T-cell (primary cell): ENCODE data around the gene FYB1. TPM values are rescaled to one million over a fixed set of nuclear protein-coding genes. Genes with fewer than 3 reads are reported as not detected.

Source experiments
- ATAC-seq, 4 experiments: fragments of 200-7000 bp in 3 of 4; fragments of 150-1000 bp in 1 of 4; cut with Tn5 transposase; replicated peaks in 1 of 4; 1 replicate in 3 of 4; 2 replicates in 1 of 4; pipeline ENCODE4 v1.10.0; 2021; ENCODE audit warnings: moderate library complexity in 3 of 4, mild to moderate bottlenecking in 2 of 4, moderate number of reproducible peaks in 1 of 4
- CTCF ChIA-PET, 2 donors: fragments of 300-600 bp; sonication (Branson Sonifier 250); formaldehyde crosslinking; loops; one replicate each; lab custom pipeline; 2022; ENCODE audit warnings: antibody characterized with exemption in 2 of 2; lab: Charles Lee
- POLR2A ChIA-PET, 2 donors: fragments of 300-600 bp; sonication (Branson Sonifier 250); formaldehyde crosslinking; loops; one replicate each; lab custom pipeline; 2022; ENCODE audit warnings: antibody characterized with exemption in 2 of 2; lab: Charles Lee
- DNase-seq, 35 experiments: peaks; one replicate each; pipeline versions ENCODE4 v3.0.0 to v3.0.0-alpha.2; 2013 to 2023
- H3K27ac ChIP-seq: one replicate; pipeline ENCODE4 v1.5.1; 2013; ENCODE audit warnings: low read length
- H3K27me3 ChIP-seq, 2 experiments: replicated peaks in 1 of 2; 1 replicate in 1 of 2; 2 replicates in 1 of 2; pipeline versions ENCODE4 v1.6.1 to v1.7.0; 2013; ENCODE audit warnings: low read length in 1 of 2, mixed read lengths in 1 of 2; ENCODE audit not compliant: control insufficient read depth in 2 of 2, insufficient read depth in 2 of 2; ENCODE audit errors: extremely low read depth in 1 of 2
- H3K36me3 ChIP-seq, 2 donors: 1 replicate in 1 of 2; 2 replicates in 1 of 2; pipeline versions ENCODE4 v1.6.1 to v1.7.0; 2013; ENCODE audit warnings: low read length in 1 of 2; ENCODE audit not compliant: control insufficient read depth in 2 of 2, insufficient read depth in 1 of 2; ENCODE audit errors: extremely low read depth in 1 of 2
- H3K4me1 ChIP-seq, 2 experiments: 1 replicate in 1 of 2; 2 replicates in 1 of 2; pipeline versions ENCODE4 v1.6.1 to v1.7.0; 2013; ENCODE audit warnings: low read length in 2 of 2, mixed read lengths in 1 of 2; ENCODE audit not compliant: insufficient read depth in 2 of 2, control insufficient read depth in 1 of 2; ENCODE audit errors: extremely low read depth in 1 of 2
- H3K4me3 ChIP-seq, 2 donors: 1 replicate in 1 of 2; 2 replicates in 1 of 2; pipeline versions ENCODE4 v1.5.1 to v1.7.0; 2013; ENCODE audit warnings: mild to moderate bottlenecking in 2 of 2, low read length in 1 of 2, moderate library complexity in 1 of 2; ENCODE audit not compliant: control insufficient read depth in 1 of 2; ENCODE audit errors: extremely low read depth in 1 of 2
- H3K9me3 ChIP-seq: 2 replicates; pipeline ENCODE4 v1.7.0; 2013
- H3K27ac Mint-ChIP-seq, 2 donors: one replicate each; pipeline ENCODE4 v1.8.0; 2020 to 2021; ENCODE audit warnings: mild to moderate bottlenecking in 2 of 2, mixed read lengths in 2 of 2
- H3K27me3 Mint-ChIP-seq, 2 donors: one replicate each; pipeline ENCODE4 v1.8.0; 2021 to 2022; ENCODE audit warnings: mixed read lengths in 2 of 2
- H3K36me3 Mint-ChIP-seq: one replicate; pipeline ENCODE4 v1.8.0; 2021; ENCODE audit warnings: mixed read lengths
- H3K4me1 Mint-ChIP-seq, 3 donors: one replicate each; pipeline ENCODE4 v1.8.0; 2020 to 2022; ENCODE audit warnings: mixed read lengths in 3 of 3, mild to moderate bottlenecking in 1 of 3
- H3K4me3 Mint-ChIP-seq, 3 donors: one replicate each; pipeline ENCODE4 v1.8.0; 2020 to 2022; ENCODE audit warnings: mild to moderate bottlenecking in 3 of 3, mixed read lengths in 3 of 3, moderate library complexity in 3 of 3
- H3K9me3 Mint-ChIP-seq, 3 donors: one replicate each; pipeline ENCODE4 v1.8.0; 2020 to 2022; ENCODE audit warnings: mixed read lengths in 3 of 3
- WGBS: methylation state at CpG from one replicate; pipeline ENCODE4 v1.1.5; 2013; ENCODE audit warnings: missing lambda C conversion rate; ENCODE audit not compliant: insufficient coverage; 5-methylcytosine and 5-hydroxymethylcytosine counted together
- total RNA-seq, 35 experiments: library from RNA in 6 of 35; stranded (reverse) in 6 of 35; fragments of 120-200 nt in 1 of 35; gene quantifications; one replicate each; pipeline versions ENCODE4 v1.2.1 to v1.2.4 and lab custom pipeline; 2013 to 2026

Gene FYB1, protein sequence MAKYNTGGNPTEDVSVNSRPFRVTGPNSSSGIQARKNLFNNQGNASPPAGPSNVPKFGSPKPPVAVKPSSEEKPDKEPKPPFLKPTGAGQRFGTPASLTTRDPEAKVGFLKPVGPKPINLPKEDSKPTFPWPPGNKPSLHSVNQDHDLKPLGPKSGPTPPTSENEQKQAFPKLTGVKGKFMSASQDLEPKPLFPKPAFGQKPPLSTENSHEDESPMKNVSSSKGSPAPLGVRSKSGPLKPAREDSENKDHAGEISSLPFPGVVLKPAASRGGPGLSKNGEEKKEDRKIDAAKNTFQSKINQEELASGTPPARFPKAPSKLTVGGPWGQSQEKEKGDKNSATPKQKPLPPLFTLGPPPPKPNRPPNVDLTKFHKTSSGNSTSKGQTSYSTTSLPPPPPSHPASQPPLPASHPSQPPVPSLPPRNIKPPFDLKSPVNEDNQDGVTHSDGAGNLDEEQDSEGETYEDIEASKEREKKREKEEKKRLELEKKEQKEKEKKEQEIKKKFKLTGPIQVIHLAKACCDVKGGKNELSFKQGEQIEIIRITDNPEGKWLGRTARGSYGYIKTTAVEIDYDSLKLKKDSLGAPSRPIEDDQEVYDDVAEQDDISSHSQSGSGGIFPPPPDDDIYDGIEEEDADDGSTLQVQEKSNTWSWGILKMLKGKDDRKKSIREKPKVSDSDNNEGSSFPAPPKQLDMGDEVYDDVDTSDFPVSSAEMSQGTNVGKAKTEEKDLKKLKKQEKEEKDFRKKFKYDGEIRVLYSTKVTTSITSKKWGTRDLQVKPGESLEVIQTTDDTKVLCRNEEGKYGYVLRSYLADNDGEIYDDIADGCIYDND
- total RNA-seq (100 to 1,000 TPM; 372 to 769 (median 428) TPM), total RNA-seq (lab: John Stamatoyannopoulos, UW) (42.6 to 856 (median 444) reads per million in 29 experiments)
- 402 TPM for total RNA-seq (2013)

DNA sequence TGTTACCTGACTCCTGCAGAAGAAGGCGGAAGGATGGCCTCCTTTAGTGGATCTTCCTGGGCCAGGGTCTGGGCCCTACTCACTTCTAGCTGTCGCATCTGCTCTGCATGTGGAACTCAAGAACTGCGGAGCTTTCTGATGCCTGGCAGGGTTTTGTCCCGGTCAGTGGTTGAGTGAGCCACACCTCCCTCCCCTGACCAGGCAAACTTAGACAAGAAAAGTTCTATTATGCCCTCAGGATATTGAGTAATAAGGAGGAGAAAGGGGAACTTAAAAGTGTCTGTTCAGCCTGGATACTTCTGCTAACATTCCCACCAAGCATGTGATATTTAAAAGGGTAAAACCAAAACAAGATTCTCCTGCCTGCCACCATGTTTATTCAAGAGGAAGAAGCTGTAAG is at the start of gene FYB1:
FYB1 (minus strand) TSS at position 127 of the 400 bp plus-strand sequence. CDS start 16,603 bp downstream, outside the sequence.
- Mint-ChIP-seq H3K9me3 (no peaks in the 10 kb centered on the region), H3K4me1 (peaks cover 63 to 69% (median 65%) of the 10 kb centered on the region in 3 donors), H3K27me3 (no peaks in the 10 kb centered on the region), H3K27ac (peak within 1 kb of the TSS; percentile 80 to 89), H3K36me3 (no peaks in the 10 kb centered on the region), H3K4me3 (peak within 1 kb of the TSS in 1 of 3 donors; percentile 65)
- WGBS: 83% methylated on average over 1 of the region's 4 CpGs
- H3K4me1 ChIP-seq: peaks cover 34 to 51% of the 10 kb centered on the region in 2 experiments
- no peaks in the 10 kb centered on the region for H3K27me3 ChIP-seq
- ChIA-PET POLR2A (interaction anchor here in 1 of 2 donors (0.5 to 0.6 kb wide), 2 partner anchors 46 to 64 kb away, joined by 3 to 4 read pairs; no protein-coding TSS in a partner anchor), CTCF (interaction anchor here (0.5 to 4.9 kb wide), 10 partner anchors 12 to 71 kb away, joined by 3 to 84 read pairs (median 18); no protein-coding TSS in a partner anchor)
- no peaks in the 10 kb centered on the region for H3K9me3 ChIP-seq
- DNase-seq (no peak), ATAC-seq (no peak)
- no peak within 1 kb of the TSS for H3K4me3 ChIP-seq
- H3K36me3 ChIP-seq: no peaks in the 10 kb centered on the region
- peak within 1 kb of the TSS; percentile 87 for H3K27ac ChIP-seq

DNA sequence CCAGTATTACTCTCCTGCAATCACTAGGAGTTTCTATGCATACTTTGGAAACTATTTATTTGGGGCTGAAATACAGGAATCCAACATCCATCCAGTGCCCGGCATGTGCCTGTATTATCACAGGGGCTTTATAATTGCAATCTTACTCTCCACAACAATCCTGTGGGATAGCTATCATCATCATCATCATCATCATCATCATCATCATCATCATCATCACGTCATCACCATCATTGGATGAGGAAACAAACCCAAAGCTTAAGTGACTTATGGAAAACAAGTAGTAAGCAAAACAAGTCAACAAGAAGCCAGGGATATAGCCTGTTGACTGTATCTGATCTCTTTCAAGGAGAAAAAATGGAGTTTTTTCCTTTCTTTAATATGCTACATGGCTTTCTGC is 47.8 kb upstream of the FYB1 start:
- H3K4me3 ChIP-seq: no peak overlapping the region
- no peak overlapping the region for H3K27ac Mint-ChIP-seq
- H3K27ac ChIP-seq: no peak overlapping the region
- DNase-seq (no peak), ATAC-seq (no peak)
- no peaks in the 10 kb centered on the region for H3K9me3 ChIP-seq
- H3K9me3 Mint-ChIP-seq: no peaks in the 10 kb centered on the region
- no peaks in the 10 kb centered on the region for H3K27me3 ChIP-seq
- CTCF ChIA-PET: no interaction called here
- POLR2A ChIA-PET: interaction anchor here (0.7 to 0.8 kb wide), 2 partner anchors 12 to 1301 kb away, joined by 3 to 4 read pairs; no protein-coding TSS in a partner anchor
- WGBS: 100% methylated on average over 1 of the region's 2 CpGs
- no peaks in the 10 kb centered on the region for H3K36me3 ChIP-seq
- no peaks in the 10 kb centered on the region for H3K36me3 Mint-ChIP-seq
- no peak overlapping the region for H3K4me3 Mint-ChIP-seq
- H3K4me1 Mint-ChIP-seq: peaks cover 17 to 36% (median 19%) of the 10 kb centered on the region in 3 donors
- H3K27me3 Mint-ChIP-seq: no peaks in the 10 kb centered on the region
- H3K4me1 ChIP-seq: peaks cover 7 to 15% of the 10 kb centered on the region in 2 experiments

DNA sequence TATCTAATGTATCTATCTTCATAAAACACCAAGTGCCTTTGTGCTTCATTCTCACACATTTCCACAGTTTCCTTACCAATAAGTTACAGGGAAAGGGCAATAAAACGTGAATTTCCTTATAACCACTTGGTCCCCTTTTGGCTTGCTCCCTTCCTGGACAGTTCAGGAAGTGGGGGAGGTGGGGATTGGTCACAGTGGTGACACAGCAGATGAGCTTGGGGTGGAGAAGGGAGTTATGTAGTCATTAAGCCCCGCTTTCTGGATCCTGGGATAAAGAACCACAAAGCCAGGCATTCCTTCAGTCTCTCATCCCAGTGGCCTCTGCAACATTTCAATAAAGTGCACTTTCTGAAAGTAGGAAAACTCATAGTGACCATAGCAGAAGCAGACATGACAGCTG is 47.1 kb upstream of the FYB1 start:
- Histone ChIP-seq H3K4me1 (peaks cover 0 to 8% of the 10 kb centered on the region in 2 experiments), H3K27me3 (no peaks in the 10 kb centered on the region), H3K27ac (no peak overlapping the region), H3K36me3 (no peaks in the 10 kb centered on the region), H3K4me3 (no peak overlapping the region), H3K9me3 (no peaks in the 10 kb centered on the region)
- Mint-ChIP-seq H3K36me3 (no peaks in the 10 kb centered on the region), H3K27ac (no peak overlapping the region), H3K27me3 (no peaks in the 10 kb centered on the region), H3K4me3 (no peak overlapping the region), H3K9me3 (no peaks in the 10 kb centered on the region), H3K4me1 (peaks cover 9 to 29% (median 13%) of the 10 kb centered on the region in 3 donors)
- ChIA-PET POLR2A (interaction anchor here in 1 of 2 donors (0.7 kb wide), 1 partner anchor 1335 kb away, joined by 4 read pairs; no protein-coding TSS in a partner anchor), CTCF (interaction anchor here (0.6 to 0.9 kb wide), 3 partner anchors 17 to 118 kb away, joined by 3 to 7 read pairs (median 3); no protein-coding TSS in a partner anchor)
- DNase-seq: no peak
- 20% methylated on average over 1 of the region's 2 CpGs for WGBS
- ATAC-seq: no peak

DNA sequence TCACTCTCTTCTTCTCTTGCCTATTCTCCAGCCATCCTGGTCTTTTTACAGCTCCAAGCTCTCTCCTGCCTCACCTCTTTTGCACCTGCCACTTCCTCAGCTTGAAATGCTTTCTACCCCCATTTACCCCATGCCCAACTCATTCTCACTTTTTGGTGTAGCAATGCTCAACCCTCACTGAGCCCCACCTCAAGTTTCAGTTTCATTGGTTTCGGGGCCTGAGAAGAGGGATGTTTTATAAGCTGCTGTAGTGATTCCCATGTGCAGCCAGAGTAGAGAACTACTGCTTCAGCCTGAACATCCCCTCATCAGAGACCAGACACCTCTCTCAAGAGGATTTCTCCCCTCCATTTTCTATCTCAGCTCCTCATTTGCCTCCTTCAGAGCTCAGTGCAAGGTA is 45.2 kb upstream of the FYB1 start:
- CTCF ChIA-PET: interaction anchor here in 1 of 2 donors (1.0 kb wide), 1 partner anchor 19 kb away, joined by 3 read pairs; no protein-coding TSS in a partner anchor
- peak in 1 of 35 experiments; percentile 16 for DNase-seq

DNA sequence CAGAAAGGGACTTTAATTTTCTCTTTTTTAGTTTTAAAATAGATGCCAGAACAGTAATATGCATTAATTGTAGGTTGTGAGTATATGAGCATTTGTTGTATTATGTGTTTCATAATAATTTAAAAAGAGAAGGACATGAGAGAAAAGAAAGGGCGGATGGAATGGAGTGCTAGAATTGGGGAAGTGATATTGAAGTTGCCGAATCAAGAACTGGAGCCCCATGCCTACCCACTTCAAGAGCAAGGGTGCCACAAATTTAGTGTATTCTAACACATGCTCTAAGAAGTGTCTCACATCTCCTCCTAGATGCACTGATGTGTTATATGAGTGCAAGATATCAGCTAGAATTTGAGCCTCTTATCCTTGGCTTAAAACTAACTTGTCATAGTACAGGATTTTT is 43.6 kb upstream of the FYB1 start:
- no peak for ATAC-seq

More for the DNA sequence above, 45.2 kb upstream of the FYB1 start:
- H3K9me3 Mint-ChIP-seq: no peaks in the 10 kb centered on the region
- POLR2A ChIA-PET: interaction anchor here in 1 of 2 donors (0.6 kb wide), 1 partner anchor 76 kb away, joined by 3 read pairs; no protein-coding TSS in a partner anchor
- no CpG with 5 or more reads among the region's 1 CpG for WGBS
- no peak for ATAC-seq
- no peaks in the 10 kb centered on the region for H3K36me3 ChIP-seq
- H3K4me1 ChIP-seq: peaks cover 0 to 8% of the 10 kb centered on the region in 2 experiments
- no peaks in the 10 kb centered on the region for H3K27me3 ChIP-seq
- no peak overlapping the region for H3K4me3 Mint-ChIP-seq
- peak overlapping the region; percentile 70 to 74 for H3K27ac Mint-ChIP-seq
- no peaks in the 10 kb centered on the region for H3K9me3 ChIP-seq
- H3K36me3 Mint-ChIP-seq: no peaks in the 10 kb centered on the region
- H3K27ac ChIP-seq: no peak overlapping the region
- H3K4me1 Mint-ChIP-seq: peaks cover 7 to 24% (median 7%) of the 10 kb centered on the region in 3 donors
- no peaks in the 10 kb centered on the region for H3K27me3 Mint-ChIP-seq
- no peak overlapping the region for H3K4me3 ChIP-seq

More for the DNA sequence above, 43.6 kb upstream of the FYB1 start:
- Mint-ChIP-seq H3K27me3 (no peaks in the 10 kb centered on the region), H3K27ac (no peak overlapping the region), H3K4me1 (peaks cover 7 to 21% (median 13%) of the 10 kb centered on the region in 3 donors), H3K4me3 (no peak overlapping the region), H3K36me3 (no peaks in the 10 kb centered on the region), H3K9me3 (no peaks in the 10 kb centered on the region)
- Histone ChIP-seq H3K36me3 (no peaks in the 10 kb centered on the region), H3K27me3 (no peaks in the 10 kb centered on the region), H3K27ac (no peak overlapping the region), H3K4me3 (no peak overlapping the region), H3K4me1 (peaks cover 0 to 8% of the 10 kb centered on the region in 2 experiments), H3K9me3 (no peaks in the 10 kb centered on the region)
- ChIA-PET CTCF (no interaction called here), POLR2A (no interaction called here)
- WGBS: 100% methylated on average over 1 of the region's 2 CpGs
- DNase-seq: no peak
